ENCODE data around the gene PUDP.
"Not testable (repeated sequence)": the region's sequence is repeated elsewhere in the genome, so short reads cannot be mapped to it uniquely, and the experiment has no call there.

PUDP gene

GRCh38 chrX:7027071-7027470 is 120.9 kb downstream of the PUDP start:
- DNase-seq (ENCODE audit: low spot score): no peak

GRCh38 chrX:7026365-7026764 is 121.6 kb downstream of the PUDP start:
- not testable (repeated sequence) for DNase-seq (ENCODE audit: low spot score)

GRCh38 chrX:7025471-7025870 is 122.5 kb downstream of the PUDP start:
- DNase-seq (ENCODE audit: low spot score): no peak

GRCh38 chrX:7024850-7025249 is 123.1 kb downstream of the PUDP start:
- no peak for DNase-seq (ENCODE audit: low spot score)

- not testable (repeated sequence) for DNase-seq (ENCODE audit: low spot score)
These were observed 125.0 kb downstream of the PUDP start for GRCh38 chrX:7022996-7023395.

- DNase-seq (ENCODE audit: low spot score): no peak
These were observed 126.0 kb downstream of the PUDP start for GRCh38 chrX:7021991-7022390.

GRCh38 chrX:7019555-7019954 is 128.4 kb downstream of the PUDP start:
- no peak for DNase-seq (ENCODE audit: low spot score)

GRCh38 chrX:7012262-7012834 is 135.6 kb downstream of the PUDP start:
- not testable (repeated sequence) for DNase-seq (ENCODE audit: low spot score)

- DNase-seq (ENCODE audit: low spot score): not testable (repeated sequence)
These were observed 137.1 kb downstream of the PUDP start for GRCh38 chrX:7010897-7011296.

GRCh38 chrX:7007328-7007727 is 140.6 kb downstream of the PUDP start:
- not testable (repeated sequence) for DNase-seq (ENCODE audit: low spot score)

Measured in pons (tissue), 1 donor.